ENCODE measurements around the gene PDHX.

PDHX gene

GRCh38 chr11:35040221-35040942 is 124.0 kb downstream of the PDHX start:
- no peak overlapping the region for H3K4me3 ChIP-seq (ENCODE audit: low read depth, low read length)
- no peak overlapping the region for H3K27ac ChIP-seq

GRCh38 chr11:35041070-35041554 is 124.7 kb downstream of the PDHX start:
- Histone ChIP-seq H3K27me3 (ENCODE audit: control insufficient read depth, insufficient read depth, low read length) (no peaks in the 10 kb centered on the region), H3K4me1 (no peaks in the 10 kb centered on the region), H2AFZ (no peak overlapping the region), H3K4me2 (ENCODE audit: low read length) (no peak overlapping the region), H3K4me3 (ENCODE audit: low read depth, low read length) (no peak overlapping the region), H3K9me3 (ENCODE audit: control insufficient read depth, low read length) (no peaks in the 10 kb centered on the region), H3K9ac (no peak overlapping the region), H3K36me3 (ENCODE audit: control insufficient read depth, insufficient read depth, low read length) (no peaks in the 10 kb centered on the region), H3K79me2 (no peaks in the 10 kb centered on the region), H3K27ac (no peak overlapping the region)
- no peak for TF ChIP-seq CTCF (IDR thresholded peaks at IDR 0.05)

More at GRCh38 chr11:35040221-35040942, 124.0 kb downstream of the PDHX start:
- H3K4me1 ChIP-seq = no peaks in the 10 kb centered on the region
- TF ChIP-seq CTCF (IDR thresholded peaks at IDR 0.05) = no peak
- H3K27me3 ChIP-seq (ENCODE audit: control insufficient read depth, insufficient read depth, low read length) = no peaks in the 10 kb centered on the region
- no peak overlapping the region for H3K4me2 ChIP-seq (ENCODE audit: low read length)
- no peaks in the 10 kb centered on the region for H3K9me3 ChIP-seq (ENCODE audit: control insufficient read depth, low read length)
- H3K36me3 ChIP-seq (ENCODE audit: control insufficient read depth, insufficient read depth, low read length) = no peaks in the 10 kb centered on the region
- H3K9ac ChIP-seq = no peak overlapping the region
- H3K79me2 ChIP-seq = no peaks in the 10 kb centered on the region
- no peak overlapping the region for H2AFZ ChIP-seq

GRCh38 chr11:35042224-35042623 is 125.8 kb downstream of the PDHX start:
- no peaks in the 10 kb centered on the region for H3K36me3 ChIP-seq (ENCODE audit: control insufficient read depth, insufficient read depth, low read length)
- TF ChIP-seq CTCF (IDR thresholded peaks at IDR 0.05) = no peak
- no peaks in the 10 kb centered on the region for H3K9me3 ChIP-seq (ENCODE audit: control insufficient read depth, low read length)
- H3K4me3 ChIP-seq (ENCODE audit: low read depth, low read length) = no peak overlapping the region
- H3K27ac ChIP-seq = no peak overlapping the region
- H3K27me3 ChIP-seq (ENCODE audit: control insufficient read depth, insufficient read depth, low read length) = no peaks in the 10 kb centered on the region
- no peak overlapping the region for H2AFZ ChIP-seq
- no peaks in the 10 kb centered on the region for H3K79me2 ChIP-seq
- H3K9ac ChIP-seq = no peak overlapping the region
- H3K4me1 ChIP-seq = no peaks in the 10 kb centered on the region
- no peak overlapping the region for H3K4me2 ChIP-seq (ENCODE audit: low read length)

GRCh38 chr11:35042913-35043312 is 126.5 kb downstream of the PDHX start:
- no peak overlapping the region for H3K4me2 ChIP-seq (ENCODE audit: low read length)
- H3K4me3 ChIP-seq (ENCODE audit: low read depth, low read length) = no peak overlapping the region
- H3K79me2 ChIP-seq = no peaks in the 10 kb centered on the region
- H3K27ac ChIP-seq = no peak overlapping the region
- no peaks in the 10 kb centered on the region for H3K4me1 ChIP-seq
- H2AFZ ChIP-seq = no peak overlapping the region
- no peak for TF ChIP-seq CTCF (IDR thresholded peaks at IDR 0.05)
- no peaks in the 10 kb centered on the region for H3K36me3 ChIP-seq (ENCODE audit: control insufficient read depth, insufficient read depth, low read length)
- H3K27me3 ChIP-seq (ENCODE audit: control insufficient read depth, insufficient read depth, low read length) = no peaks in the 10 kb centered on the region
- H3K9me3 ChIP-seq (ENCODE audit: control insufficient read depth, low read length) = no peaks in the 10 kb centered on the region
- H3K9ac ChIP-seq = no peak overlapping the region

GRCh38 chr11:35043936-35044335 is 127.5 kb downstream of the PDHX start:
- TF ChIP-seq CTCF (IDR thresholded peaks at IDR 0.05) = no peak
- H2AFZ ChIP-seq = no peak overlapping the region
- no peak overlapping the region for H3K4me2 ChIP-seq (ENCODE audit: low read length)
- H3K9me3 ChIP-seq (ENCODE audit: control insufficient read depth, low read length) = no peaks in the 10 kb centered on the region
- H3K27ac ChIP-seq = no peak overlapping the region
- H3K4me3 ChIP-seq (ENCODE audit: low read depth, low read length) = no peak overlapping the region
- no peaks in the 10 kb centered on the region for H3K36me3 ChIP-seq (ENCODE audit: control insufficient read depth, insufficient read depth, low read length)
- no peaks in the 10 kb centered on the region for H3K79me2 ChIP-seq
- no peak overlapping the region for H3K9ac ChIP-seq
- H3K4me1 ChIP-seq = no peaks in the 10 kb centered on the region
- no peaks in the 10 kb centered on the region for H3K27me3 ChIP-seq (ENCODE audit: control insufficient read depth, insufficient read depth, low read length)
